GM12892 (cell line): ENCODE measurements around the gene PSMG3.

Experiments
- DNase-seq: peaks from one replicate; pipeline ENCODE4 v3.0.0; 2011; ENCODE audit not compliant: insufficient read length
- FAIRE-seq: peaks from 2 replicates; lab custom pipeline; 2011; peaks lifted over from hg19 to GRCh38; lab: Jason Lieb, UNC
- POLR2A ChIP-seq: IDR thresholded peaks from 2 replicates; pipeline ENCODE4 v1.6.1; 2011; ENCODE audit warnings: low read depth, low read length, control low read depth
- POLR2AphosphoS5 ChIP-seq: IDR thresholded peaks from 2 replicates; pipeline ENCODE4 v1.6.1; 2011; ENCODE audit warnings: low read depth, low read length, control low read depth
- TAF1 ChIP-seq: IDR thresholded peaks from 2 replicates; pipeline ENCODE4 v1.6.1; 2011; ENCODE audit warnings: low read depth, mild to moderate bottlenecking, control low read depth, low read length, borderline replicate concordance

Gene PSMG3

DNA sequence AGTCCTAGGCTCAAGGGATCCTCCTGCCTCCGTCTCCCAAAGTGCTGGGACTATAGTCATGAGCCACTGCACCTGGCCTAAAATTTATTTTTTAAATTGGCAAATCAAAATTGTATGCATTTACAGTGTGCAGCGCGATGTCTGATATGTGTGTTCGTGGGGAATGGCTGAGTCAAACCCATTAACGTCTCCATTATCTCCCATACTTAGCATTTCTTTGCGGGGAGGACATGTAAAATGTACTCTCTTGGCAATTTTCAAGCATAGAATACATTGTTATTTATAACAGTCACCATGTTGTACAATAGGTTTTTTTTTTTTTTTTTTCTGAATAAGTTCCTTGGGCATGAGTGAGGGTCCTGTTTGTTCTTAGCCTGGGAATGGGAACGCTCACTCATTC, 17.6 kb downstream of the PSMG3 start:
- DNase-seq (no peak), FAIRE-seq (no peak)
- no peak for TF ChIP-seq POLR2A
- no peak for TF ChIP-seq POLR2AphosphoS5
- no peak for TF ChIP-seq TAF1

DNA sequence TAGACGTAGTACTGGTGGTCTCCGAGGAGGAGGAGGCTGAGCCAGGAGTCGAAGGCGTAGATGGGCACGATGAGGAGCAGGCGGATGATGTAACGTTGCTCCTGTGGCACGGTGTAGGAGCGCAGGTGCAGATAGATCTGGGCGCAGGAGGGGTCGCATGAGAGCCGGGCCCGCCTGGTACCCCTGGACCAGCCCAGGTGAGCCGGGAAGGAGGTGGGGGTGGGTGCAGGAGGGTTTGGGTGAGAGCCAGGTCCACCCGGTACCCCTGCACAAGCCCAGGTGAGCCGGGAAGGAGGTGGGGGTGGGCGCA, 19.0 kb downstream of the PSMG3 start:
- FAIRE-seq (no peak), DNase-seq (no peak)
- TF ChIP-seq TAF1 (no peak), POLR2AphosphoS5 (no peak), POLR2A (no peak)

DNA sequence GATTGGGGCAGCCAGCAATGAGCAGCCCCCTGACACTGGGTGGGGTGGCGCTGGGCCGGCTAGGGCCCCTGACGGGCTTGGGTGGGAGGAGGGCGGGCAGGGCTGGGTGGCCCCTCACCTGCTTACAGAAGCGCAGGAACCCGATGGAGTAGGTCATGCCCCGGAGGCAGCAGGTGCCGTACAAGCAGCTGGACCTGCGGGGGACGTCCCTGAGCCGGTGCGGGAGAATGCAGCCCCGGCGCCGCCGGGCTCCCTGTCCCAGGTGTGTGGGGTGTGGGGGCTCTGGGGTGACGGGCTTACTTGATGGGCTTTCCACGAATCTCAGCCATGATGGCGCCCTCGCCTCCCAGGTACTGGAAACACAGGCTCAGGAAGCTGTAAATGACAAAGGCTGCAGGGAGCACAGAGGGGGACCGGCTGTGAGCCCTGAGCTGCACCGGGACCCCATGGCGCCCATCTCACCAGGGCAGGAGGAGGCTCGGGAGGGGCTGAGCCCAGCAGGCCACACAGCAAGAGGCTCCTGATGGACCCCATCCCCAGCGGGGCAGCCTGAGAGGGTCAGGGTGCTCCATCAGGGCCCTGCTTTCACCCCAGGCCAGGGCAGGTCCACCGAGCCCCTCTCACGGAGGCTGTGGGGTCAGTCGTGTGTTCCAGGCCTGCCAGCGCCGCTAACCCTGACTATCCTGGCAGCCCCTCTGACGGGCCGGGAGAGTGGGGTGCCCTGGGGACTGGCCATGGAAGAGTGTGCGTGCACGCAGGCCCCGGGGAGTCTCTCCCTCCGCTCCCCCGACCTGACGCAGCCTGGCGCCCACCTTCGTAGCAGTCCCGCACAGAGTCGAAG, 19.6 kb downstream of the PSMG3 start:
- FAIRE-seq (no peak), DNase-seq (no peak)
- TF ChIP-seq POLR2AphosphoS5, result no peak
- TF ChIP-seq POLR2A, result no peak
- TF ChIP-seq TAF1, result no peak

DNA sequence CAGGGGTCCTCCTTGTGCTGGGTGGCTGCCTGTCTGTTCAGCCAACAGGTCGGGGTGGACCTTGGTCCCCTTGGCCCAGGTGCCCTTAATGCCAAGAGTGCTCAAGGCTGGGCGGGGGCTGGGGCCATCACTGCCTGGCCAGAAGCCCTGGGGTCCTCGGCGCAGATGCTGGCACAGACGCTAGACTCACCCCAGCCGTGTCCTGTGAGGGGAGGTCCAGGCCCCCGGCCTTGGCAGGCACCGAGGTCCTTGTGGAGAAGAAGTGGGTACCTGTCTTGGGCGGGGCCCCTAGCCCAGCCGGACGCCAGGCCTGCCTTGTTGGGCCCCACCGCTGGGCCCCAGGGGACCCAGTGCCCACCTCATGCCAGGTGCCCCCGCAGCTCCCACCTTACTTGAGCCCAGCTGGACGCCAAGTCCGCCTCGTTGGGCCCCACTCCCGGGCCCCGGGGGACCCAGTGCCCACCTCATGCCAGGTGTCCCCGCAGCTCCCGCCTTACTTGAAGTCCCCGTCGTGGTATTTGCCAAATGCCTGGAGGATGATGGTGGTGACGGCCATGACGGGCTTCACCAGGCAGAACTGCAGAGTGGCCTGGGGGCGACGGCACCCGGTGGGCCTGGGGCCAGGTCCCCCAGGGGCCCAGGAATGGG, 20.4 kb downstream of the PSMG3 start:
- FAIRE-seq, result no peak
- TF ChIP-seq TAF1, result no peak
- no peak for TF ChIP-seq POLR2A
- TF ChIP-seq POLR2AphosphoS5, result no peak
- no peak for DNase-seq

DNA sequence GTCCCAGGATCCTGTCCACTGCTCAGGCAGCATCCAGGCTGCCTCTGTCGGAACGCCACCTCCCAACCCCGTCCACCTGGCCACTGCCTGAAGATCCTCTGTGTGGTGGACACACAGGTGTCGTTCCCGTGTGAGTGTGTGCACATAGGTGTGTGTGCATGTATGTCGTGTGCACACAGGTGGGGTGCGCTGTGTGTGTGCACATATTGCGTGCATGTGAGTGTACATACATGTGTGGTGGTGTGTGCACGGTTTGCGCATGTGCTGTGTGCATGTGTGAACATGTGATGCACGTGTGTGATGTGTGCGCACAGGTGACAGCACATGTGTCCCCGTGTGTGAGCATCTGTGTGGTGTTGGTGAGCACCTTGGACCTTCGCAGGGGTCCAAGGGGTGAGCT, 20.9 kb downstream of the PSMG3 start:
- FAIRE-seq (no peak), DNase-seq (no peak)
- TF ChIP-seq POLR2AphosphoS5 (no peak), POLR2A (no peak), TAF1 (no peak)

DNA sequence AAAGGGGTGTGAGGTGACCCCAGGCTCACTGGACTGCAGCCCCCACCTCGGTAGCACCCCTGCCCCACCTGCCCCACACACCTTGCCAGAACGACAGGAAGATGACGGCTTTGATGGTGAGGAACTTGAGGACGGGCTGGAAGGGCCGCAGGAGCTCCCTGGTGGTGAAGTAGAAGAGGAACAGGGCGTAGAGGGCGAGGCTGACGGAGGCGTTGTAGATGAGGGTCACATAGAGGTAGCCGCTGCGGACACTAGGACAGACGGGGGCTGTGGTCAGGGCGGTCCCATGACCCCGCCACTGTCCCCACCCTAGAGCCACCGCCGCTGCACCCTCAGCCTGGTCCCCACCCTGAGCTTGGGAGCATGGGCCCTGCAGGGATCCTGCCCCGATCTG, 21.4 kb downstream of the PSMG3 start:
- DNase-seq, result no peak
- FAIRE-seq, result no peak
- TF ChIP-seq POLR2A (no peak), POLR2AphosphoS5 (no peak), TAF1 (no peak)

DNA sequence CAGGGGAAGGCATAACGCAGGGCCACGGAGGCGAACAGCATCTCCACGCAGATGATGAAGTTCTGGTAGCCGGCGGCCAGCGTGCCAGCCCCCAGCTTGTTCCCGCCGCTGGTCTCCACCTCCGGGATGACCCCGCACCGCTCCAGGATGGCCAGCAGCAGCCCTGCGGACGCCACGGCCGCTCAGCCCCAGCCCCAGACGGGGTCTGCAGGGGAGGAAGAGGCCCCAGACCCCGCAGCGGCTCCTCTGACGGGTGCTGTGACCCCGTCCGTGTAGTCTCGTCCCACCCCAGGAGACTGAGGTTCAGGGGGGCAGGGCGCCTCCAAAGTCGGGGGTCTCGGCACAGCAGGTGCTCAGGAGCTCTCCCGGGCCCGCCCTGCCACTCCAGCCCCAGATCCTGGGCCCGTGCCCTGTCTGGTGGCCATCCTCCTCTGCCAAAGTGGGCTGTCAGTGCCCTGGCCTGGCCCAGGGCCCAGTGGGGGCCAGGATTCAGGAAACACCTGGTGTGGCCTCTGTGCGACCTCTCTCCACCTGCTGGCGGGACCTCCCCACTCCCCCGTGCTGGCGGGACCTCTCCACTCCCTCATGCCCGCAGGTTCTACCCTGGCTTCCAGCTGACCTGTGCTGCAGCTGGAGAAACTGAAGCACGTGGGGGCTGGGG, 21.9 kb downstream of the PSMG3 start:
- no peak for FAIRE-seq
- no peak for DNase-seq
- TF ChIP-seq POLR2AphosphoS5 (no peak), TAF1 (no peak), POLR2A (no peak)

DNA sequence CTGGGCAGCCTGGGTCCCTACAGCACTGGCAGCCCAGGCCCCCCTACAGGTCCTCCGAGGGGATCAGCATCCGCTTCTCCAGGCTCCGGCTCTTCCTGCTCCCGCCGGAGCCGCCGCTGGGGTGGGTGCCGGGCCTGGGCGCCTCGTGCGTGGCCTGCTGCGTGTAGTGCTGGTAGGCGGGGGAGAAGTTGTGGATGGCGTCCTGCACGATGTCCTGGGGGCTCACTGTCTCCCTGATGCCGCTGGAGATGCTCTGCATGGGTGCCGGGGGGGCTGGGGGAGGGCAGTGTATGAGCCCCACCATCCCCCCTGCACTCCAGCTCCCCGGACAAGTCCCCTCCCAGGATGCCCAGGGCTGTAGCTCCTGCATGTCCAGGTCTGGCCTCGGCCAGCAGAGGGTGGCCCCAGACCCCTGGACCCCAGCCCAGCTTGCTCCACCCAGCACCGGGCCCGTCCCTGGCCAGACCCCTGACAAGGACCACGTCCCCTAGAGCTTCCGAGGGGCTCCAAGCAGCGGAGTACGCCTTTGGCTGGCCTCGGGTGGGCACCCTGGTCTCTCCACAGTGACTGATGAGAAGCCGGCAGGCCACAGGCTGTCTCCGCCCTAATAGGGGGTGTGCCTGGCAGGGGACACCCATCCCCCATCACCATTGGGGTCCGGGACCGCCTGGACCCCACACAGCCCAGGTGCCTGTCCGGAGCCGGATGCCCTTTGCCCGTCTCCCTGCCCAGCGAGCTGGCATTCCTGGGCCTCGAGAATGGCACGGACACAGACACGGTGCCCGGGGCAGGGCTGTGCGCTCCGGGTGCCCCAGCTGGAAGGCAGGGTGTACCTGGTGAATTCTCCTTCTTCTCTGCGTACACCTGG, 22.7 kb downstream of the PSMG3 start:
- TF ChIP-seq POLR2A (no peak), TAF1 (no peak), POLR2AphosphoS5 (no peak)
- DNase-seq, result no peak
- no peak for FAIRE-seq

DNA sequence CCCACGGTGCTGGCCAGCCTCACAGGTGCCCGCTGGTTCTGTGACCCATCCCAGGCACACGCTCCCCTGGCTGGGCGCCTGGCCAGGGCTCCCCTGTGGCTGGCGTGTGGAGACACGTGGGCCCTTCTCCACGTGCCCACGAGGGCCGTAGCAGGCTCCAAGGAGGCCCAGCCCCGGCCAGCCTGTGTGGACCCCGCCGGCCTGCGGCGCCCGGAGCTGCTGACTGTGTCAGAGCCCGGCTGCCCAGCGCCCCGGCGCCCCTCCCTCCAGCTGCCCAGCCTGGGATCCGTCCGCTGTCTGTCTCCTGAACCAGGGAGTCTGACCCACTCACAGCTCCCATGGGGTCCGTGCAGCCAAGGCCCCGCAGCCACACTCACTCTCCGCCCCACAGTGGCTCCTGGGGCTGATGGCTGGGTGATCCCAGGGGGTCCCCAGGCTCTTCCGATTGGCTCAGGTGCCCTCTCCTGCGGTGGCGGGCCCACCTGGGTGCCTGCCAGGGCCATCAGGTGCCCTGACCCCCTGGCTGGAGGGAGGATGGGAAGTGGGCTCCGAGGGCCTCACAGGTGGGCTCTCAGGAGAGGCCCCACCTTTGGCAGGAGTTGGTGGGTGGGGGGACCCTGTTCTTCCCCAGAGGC, 23.4 kb downstream of the PSMG3 start:
- DNase-seq (no peak), FAIRE-seq (no peak)
- TF ChIP-seq TAF1 (no peak), POLR2A (no peak)

DNA sequence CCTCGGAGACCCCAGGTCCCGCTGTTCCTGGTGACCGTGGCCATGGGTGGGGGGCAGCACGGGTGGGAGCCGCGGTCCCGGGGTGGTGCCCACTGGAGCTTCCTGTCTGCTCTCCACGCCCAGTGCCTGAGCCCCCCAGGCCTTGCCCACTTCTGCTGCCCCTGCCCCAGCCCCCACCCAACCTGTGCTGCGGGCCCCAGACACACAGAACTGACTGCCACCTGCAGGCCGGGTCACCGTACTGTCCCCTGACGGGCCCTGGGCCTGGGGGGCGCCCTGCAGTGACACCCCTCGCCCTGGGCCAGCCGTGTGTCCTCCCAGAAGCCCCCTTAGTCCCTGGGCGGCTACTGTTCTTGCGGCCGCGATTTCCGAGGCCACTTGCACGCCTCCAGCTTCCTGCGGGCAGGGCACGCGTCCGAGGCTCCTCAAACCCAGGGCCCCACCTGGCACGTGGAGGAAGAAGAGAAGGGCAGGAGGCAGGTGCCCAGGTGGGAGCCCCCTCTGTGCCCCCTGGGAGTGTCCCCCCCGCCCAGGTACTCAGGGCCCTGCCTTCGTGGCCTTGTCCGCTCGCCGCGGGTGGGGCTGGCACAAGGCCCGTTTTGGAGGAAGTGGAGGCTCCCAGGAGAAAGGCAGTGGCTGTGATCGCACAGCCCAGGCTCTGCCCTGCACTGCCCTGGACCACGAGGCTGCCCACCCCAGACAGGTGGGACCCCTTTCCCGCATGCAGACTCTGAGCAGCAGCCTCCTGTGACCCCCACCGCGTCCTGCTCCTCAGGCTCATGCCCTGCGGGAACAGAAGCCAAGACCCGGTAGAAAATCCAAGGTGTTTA, 24.2 kb downstream of the PSMG3 start:
- TF ChIP-seq POLR2AphosphoS5 (no peak), POLR2A (no peak), TAF1 (no peak)
- no peak for FAIRE-seq
- DNase-seq, result no peak
